ENCODE measurements around the gene MACROD2.

MACROD2 gene

GRCh38 chr20:15224199-15224598 is 1228.9 kb downstream of the MACROD2 start:
- ChIA-PET CTCF (interaction anchor here (1.1 kb wide), 1 partner anchor 12 kb away, joined by 4 read pairs; no protein-coding TSS in a partner anchor), POLR2A (ENCODE audit: low non-redundant PET) (no interaction called here)
- no peak overlapping the region for H3K27ac ChIP-seq
- no peak for DNase-seq (ENCODE audit: low spot score)
- TF ChIP-seq, protein P1, sequence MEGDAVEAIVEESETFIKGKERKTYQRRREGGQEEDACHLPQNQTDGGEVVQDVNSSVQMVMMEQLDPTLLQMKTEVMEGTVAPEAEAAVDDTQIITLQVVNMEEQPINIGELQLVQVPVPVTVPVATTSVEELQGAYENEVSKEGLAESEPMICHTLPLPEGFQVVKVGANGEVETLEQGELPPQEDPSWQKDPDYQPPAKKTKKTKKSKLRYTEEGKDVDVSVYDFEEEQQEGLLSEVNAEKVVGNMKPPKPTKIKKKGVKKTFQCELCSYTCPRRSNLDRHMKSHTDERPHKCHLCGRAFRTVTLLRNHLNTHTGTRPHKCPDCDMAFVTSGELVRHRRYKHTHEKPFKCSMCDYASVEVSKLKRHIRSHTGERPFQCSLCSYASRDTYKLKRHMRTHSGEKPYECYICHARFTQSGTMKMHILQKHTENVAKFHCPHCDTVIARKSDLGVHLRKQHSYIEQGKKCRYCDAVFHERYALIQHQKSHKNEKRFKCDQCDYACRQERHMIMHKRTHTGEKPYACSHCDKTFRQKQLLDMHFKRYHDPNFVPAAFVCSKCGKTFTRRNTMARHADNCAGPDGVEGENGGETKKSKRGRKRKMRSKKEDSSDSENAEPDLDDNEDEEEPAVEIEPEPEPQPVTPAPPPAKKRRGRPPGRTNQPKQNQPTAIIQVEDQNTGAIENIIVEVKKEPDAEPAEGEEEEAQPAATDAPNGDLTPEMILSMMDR (conservative IDR thresholded peaks at IDR 0.05; ENCODE audit: low read depth) = no peak

- ChIA-PET CTCF (no interaction called here), POLR2A (ENCODE audit: low non-redundant PET) (no interaction called here)
- no peak overlapping the region for H3K27ac ChIP-seq
- DNase-seq (ENCODE audit: low spot score) = no peak
- TF ChIP-seq, protein P1 (conservative IDR thresholded peaks at IDR 0.05; ENCODE audit: low read depth) = no peak
Observed at GRCh38 chr20:15227102-15227501, 1231.8 kb downstream of the MACROD2 start.

DNA sequence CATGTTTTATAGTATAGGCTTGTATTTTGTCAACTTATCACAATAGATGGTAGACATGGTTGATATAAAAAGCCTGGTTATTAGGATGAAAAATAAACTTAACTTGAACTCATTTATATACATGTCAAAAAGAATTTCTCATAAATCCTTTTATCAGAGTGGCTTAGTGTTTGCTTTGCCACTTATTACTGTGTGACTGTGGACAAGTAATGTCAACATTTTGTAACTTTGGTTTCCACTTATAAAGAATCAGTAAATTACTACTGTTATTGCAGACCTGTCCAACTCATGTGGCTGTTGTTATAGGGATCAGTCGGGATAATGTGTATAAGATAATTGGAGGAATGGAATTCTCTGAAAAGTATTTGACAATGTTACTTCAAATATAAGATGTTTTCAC is 1236.9 kb downstream of the MACROD2 start:
- TF ChIP-seq, protein P1 (conservative IDR thresholded peaks at IDR 0.05; ENCODE audit: low read depth) = no peak
- ChIA-PET CTCF (no interaction called here), POLR2A (ENCODE audit: low non-redundant PET) (no interaction called here)
- H3K27ac ChIP-seq = no peak overlapping the region
- no peak for DNase-seq (ENCODE audit: low spot score)

DNA sequence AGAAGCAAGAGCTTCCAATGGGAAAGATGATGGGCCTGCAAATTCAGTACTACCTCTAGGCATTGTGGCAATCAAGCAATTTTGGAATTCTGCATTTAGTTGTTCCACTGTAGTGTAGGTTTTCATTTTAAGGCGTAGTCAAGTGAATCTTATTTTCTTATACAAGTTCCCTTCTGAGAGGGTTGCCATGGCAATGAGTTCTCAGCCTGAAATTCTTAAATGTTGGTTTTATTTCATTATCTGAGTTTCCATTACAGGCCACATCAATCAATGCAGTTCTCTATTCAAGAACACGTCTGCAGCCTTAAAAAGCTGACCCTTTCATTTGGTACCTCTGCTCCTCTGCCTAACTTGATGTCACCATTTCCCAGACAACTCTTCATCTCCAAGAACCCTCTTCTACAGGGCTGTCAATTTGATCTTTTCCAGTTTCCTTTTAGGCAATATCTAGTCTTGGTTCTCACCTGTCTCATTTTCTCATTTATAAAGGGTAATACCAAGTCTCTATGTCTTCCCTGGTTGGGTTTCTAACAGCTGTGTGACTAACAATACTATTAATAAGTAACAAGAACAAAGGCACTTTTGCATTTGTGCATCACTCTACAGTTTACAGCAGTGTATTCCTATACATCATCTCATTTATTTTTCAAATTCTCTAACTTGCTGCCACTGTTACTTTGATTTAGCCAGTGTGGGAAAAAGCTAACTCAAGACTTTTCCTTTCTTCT is 1240.3 kb downstream of the MACROD2 start:
- ChIA-PET CTCF (interaction anchor here (0.6 to 1.2 kb wide), 3 partner anchors 55 to 898 kb away, joined by 3 to 4 read pairs (median 4); partner anchors contain the start of gene FLRT3), POLR2A (ENCODE audit: low non-redundant PET) (no interaction called here)
- DNase-seq (ENCODE audit: low spot score) = no peak
- TF ChIP-seq, protein P1 (conservative IDR thresholded peaks at IDR 0.05; ENCODE audit: low read depth) = no peak
- H3K27ac ChIP-seq = no peak overlapping the region

DNA sequence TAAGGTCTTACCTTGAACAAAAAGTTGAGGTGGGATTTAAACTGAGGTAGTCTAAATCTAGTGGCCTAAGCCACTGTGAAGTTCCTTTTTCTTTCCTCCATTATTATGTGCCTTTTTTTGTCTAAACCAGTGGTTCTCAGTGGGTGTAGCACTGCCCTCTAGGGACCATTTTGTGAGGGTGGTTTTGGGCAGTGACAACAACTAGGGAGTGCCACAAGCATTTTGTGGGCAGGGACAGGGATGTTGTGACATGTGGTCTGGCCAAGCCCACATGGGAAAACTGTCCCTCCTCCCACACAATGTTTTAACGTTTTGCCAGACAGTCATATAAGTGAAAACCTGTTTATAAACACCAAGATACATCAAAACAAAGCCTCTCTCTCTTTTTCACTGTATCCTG is 1241.5 kb downstream of the MACROD2 start:
- CTCF ChIA-PET = interaction anchor here (1.1 to 1.2 kb wide), 2 partner anchors 56 to 899 kb away, joined by 3 to 4 read pairs; partner anchors contain the start of gene FLRT3
- no peak overlapping the region for H3K27ac ChIP-seq
- DNase-seq (ENCODE audit: low spot score) = peak; percentile 26
- TF ChIP-seq, protein P1 (conservative IDR thresholded peaks at IDR 0.05; ENCODE audit: low read depth) = no peak; the same call in 1 of the 2 replicates
- POLR2A ChIA-PET (ENCODE audit: low non-redundant PET) = no interaction called here

- TF ChIP-seq, protein P1 (conservative IDR thresholded peaks at IDR 0.05; ENCODE audit: low read depth) = no peak
- ChIA-PET CTCF (interaction anchor here (0.7 kb wide), 1 partner anchor 240 kb away, joined by 3 read pairs; no protein-coding TSS in a partner anchor), POLR2A (ENCODE audit: low non-redundant PET) (no interaction called here)
- H3K27ac ChIP-seq = no peak overlapping the region
- no peak for DNase-seq (ENCODE audit: low spot score)
Observed at GRCh38 chr20:15239542-15240206, 1244.4 kb downstream of the MACROD2 start.
